Esophagus muscularis mucosa (tissue), 4 donors: ENCODE results near the gene SLC29A1.

Source experiments
- EP300 ChIP-seq: sonication (generic); formaldehyde crosslinking; IDR thresholded peaks from one replicate; pipeline ENCODE4 v1.6.1; 2017; ENCODE audit warnings: antibody characterized with exemption
- POLR2A ChIP-seq: fragments of 450-650 bp; IDR thresholded peaks from one replicate; pipeline ENCODE4 v1.6.1; 2017; ENCODE audit warnings: antibody characterized with exemption, moderate library complexity, mild to moderate bottlenecking, low read depth
- TF ChIP-seq, protein P1 (sequence below), 3 experiments: fragments of 200-600 bp in 2 of 3; fragments of 450-650 bp in 1 of 3; sonication (generic) in 2 of 3; IDR thresholded peaks; one replicate each; pipeline ENCODE4 v1.5.1; 2017 to 2019; ENCODE audit warnings: antibody characterized with exemption in 3 of 3, mild to moderate bottlenecking in 2 of 3, moderate library complexity in 1 of 3

GRCh38 chr6:44278774-44279697, 55.6 kb downstream of the SLC29A1 start:
- TF ChIP-seq, protein P1, sequence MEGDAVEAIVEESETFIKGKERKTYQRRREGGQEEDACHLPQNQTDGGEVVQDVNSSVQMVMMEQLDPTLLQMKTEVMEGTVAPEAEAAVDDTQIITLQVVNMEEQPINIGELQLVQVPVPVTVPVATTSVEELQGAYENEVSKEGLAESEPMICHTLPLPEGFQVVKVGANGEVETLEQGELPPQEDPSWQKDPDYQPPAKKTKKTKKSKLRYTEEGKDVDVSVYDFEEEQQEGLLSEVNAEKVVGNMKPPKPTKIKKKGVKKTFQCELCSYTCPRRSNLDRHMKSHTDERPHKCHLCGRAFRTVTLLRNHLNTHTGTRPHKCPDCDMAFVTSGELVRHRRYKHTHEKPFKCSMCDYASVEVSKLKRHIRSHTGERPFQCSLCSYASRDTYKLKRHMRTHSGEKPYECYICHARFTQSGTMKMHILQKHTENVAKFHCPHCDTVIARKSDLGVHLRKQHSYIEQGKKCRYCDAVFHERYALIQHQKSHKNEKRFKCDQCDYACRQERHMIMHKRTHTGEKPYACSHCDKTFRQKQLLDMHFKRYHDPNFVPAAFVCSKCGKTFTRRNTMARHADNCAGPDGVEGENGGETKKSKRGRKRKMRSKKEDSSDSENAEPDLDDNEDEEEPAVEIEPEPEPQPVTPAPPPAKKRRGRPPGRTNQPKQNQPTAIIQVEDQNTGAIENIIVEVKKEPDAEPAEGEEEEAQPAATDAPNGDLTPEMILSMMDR (IDR thresholded peaks at IDR 0.05) = no peak
- TF ChIP-seq POLR2A (no peak), EP300 (no peak)
